ENCODE measurements around the gene SRSF4.

DNA sequence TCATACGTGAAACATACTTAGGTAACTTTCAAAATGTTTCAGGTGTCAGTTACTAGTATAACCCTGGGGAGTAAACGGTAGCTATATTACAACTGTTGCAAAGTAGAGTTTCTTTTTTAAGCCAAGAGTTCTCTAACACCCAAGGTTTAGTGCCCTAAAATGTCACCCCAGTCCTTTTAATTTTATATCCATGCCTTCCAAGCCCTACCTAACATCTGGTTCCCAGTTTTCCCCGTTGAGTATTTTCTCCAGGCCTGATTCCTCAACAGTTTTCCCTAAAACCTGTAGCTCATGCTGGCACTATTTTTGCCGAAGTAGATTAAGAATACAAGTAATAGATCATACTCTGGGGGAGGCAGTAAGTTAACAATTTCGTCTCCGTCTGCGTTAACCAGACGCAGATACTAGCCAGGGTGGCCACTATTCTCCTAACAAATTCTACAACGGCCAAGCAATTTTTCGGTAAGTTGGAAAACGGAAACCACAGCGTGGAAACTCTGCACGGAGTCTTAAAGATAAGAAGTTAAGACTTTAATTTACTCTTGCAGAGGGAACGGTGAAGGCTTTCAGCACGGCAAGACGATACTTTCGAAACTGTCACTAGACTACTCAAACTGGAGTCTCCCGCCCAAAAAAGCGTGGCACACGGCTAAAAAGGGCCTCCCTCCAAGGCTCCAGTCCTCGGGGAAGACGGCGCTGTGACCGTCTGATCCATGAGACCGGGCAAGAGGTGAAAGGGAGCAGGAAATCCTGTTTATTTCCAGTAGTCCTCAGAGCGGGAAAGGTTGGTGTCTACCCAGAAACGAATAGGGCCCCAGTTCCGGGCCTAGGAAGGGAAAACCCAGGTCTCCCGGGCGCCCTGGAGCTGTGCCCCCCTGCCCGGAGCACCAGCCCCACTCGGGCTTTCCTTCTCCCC, 945 bp downstream of the SRSF4 start:
- TF ChIP-seq, protein P1, sequence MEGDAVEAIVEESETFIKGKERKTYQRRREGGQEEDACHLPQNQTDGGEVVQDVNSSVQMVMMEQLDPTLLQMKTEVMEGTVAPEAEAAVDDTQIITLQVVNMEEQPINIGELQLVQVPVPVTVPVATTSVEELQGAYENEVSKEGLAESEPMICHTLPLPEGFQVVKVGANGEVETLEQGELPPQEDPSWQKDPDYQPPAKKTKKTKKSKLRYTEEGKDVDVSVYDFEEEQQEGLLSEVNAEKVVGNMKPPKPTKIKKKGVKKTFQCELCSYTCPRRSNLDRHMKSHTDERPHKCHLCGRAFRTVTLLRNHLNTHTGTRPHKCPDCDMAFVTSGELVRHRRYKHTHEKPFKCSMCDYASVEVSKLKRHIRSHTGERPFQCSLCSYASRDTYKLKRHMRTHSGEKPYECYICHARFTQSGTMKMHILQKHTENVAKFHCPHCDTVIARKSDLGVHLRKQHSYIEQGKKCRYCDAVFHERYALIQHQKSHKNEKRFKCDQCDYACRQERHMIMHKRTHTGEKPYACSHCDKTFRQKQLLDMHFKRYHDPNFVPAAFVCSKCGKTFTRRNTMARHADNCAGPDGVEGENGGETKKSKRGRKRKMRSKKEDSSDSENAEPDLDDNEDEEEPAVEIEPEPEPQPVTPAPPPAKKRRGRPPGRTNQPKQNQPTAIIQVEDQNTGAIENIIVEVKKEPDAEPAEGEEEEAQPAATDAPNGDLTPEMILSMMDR (conservative IDR thresholded peaks at IDR 0.05 in 1 of 2, IDR thresholded peaks at IDR 0.05 in 1 of 2; ENCODE audit: low read depth in 1 of 2, low read length in 2 of 2), result no peak
- no peak for TF ChIP-seq EZH2 (IDR thresholded peaks at IDR 0.05; ENCODE audit: low read length, missing control alignments)

Measured in fibroblast of lung (primary cell).